Measurements from ENCODE around the gene ATP1A1.

ATP1A1 gene

GRCh38 chr1:116418091-116418830 lies 45.2 kb downstream of the ATP1A1 start (continued):
- TF ChIP-seq ZNF518A (tag by site-specific recombination; conservative IDR thresholded peaks at IDR 0.05; ENCODE audit: low read depth) (0 out of 2 replicates have a peak, but pooled peaks have one; percentile 51), ZNF639 (tag by site-specific recombination; IDR thresholded peaks at IDR 0.05) (peak; percentile 44; the same call in 1 of the 2 replicates), ZNF610 (tag by site-specific recombination; IDR thresholded peaks at IDR 0.05; ENCODE audit: borderline replicate concordance) (peak; percentile 59; the same call in 1 of the 2 replicates), ZNF140 (tag by site-specific recombination; IDR thresholded peaks at IDR 0.05) (no peak), ZNF394 (tag by site-specific recombination; IDR thresholded peaks at IDR 0.05; ENCODE audit: borderline replicate concordance) (peak; percentile 43; the same call in 1 of the 2 replicates), ZNF223 (tag by site-specific recombination; IDR thresholded peaks at IDR 0.05) (no peak), ZNF335 (tag by site-specific recombination; conservative IDR thresholded peaks at IDR 0.05) (peak; percentile 87), ZNF692 (tag by site-specific recombination; IDR thresholded peaks at IDR 0.05) (peak; percentile 72), ZNF776 (tag by site-specific recombination; IDR thresholded peaks at IDR 0.05; ENCODE audit: borderline replicate concordance) (no peak), MYNN (tag by site-specific recombination; IDR thresholded peaks at IDR 0.05; ENCODE audit: borderline replicate concordance) (no peak), AEBP2 (tag by site-specific recombination; IDR thresholded peaks at IDR 0.05; ENCODE audit: borderline replicate concordance) (no peak), KLF9 (tag by site-specific recombination; IDR thresholded peaks at IDR 0.05; ENCODE audit: low read depth) (no peak), ZFP41 (tag by site-specific recombination; IDR thresholded peaks at IDR 0.05; ENCODE audit: borderline replicate concordance) (no peak), ZNF174 (tag by site-specific recombination; IDR thresholded peaks at IDR 0.05) (no peak), PRDM1 (tag by site-specific recombination; IDR thresholded peaks at IDR 0.05) (no peak), ZBTB48 (tag by site-specific recombination; IDR thresholded peaks at IDR 0.05) (0 out of 2 replicates have a peak, but pooled peaks have one; percentile 71), SETDB1 (IDR thresholded peaks at IDR 0.05; ENCODE audit: insufficient read length, low read length) (no peak), GLI2 (tag by site-specific recombination; IDR thresholded peaks at IDR 0.05; ENCODE audit: borderline replicate concordance, low read depth) (no peak), ZNF660 (tag by site-specific recombination; IDR thresholded peaks at IDR 0.05) (peak; percentile 83), ZNF48 (tag by site-specific recombination; IDR thresholded peaks at IDR 0.05) (no peak), ZNF2 (tag by site-specific recombination; IDR thresholded peaks at IDR 0.05) (peak; percentile 82), ZNF704 (tag by site-specific recombination; IDR thresholded peaks at IDR 0.05) (no peak), ZBTB1 (tag by site-specific recombination; IDR thresholded peaks at IDR 0.05) (no peak), ZSCAN18 (tag by site-specific recombination; IDR thresholded peaks at IDR 0.05) (no peak), YY2 (tag by site-specific recombination; IDR thresholded peaks at IDR 0.05) (peak; percentile 15; the same call in 1 of the 2 replicates)
